ENCODE results near the gene HOATZ. TPM values are rescaled to one million over a fixed set of nuclear protein-coding genes. Genes with fewer than 3 reads are reported as not detected.

Gene HOATZ
- total RNA-seq, 1 donor from 2014 or later, result 15.0 TPM

DNA sequence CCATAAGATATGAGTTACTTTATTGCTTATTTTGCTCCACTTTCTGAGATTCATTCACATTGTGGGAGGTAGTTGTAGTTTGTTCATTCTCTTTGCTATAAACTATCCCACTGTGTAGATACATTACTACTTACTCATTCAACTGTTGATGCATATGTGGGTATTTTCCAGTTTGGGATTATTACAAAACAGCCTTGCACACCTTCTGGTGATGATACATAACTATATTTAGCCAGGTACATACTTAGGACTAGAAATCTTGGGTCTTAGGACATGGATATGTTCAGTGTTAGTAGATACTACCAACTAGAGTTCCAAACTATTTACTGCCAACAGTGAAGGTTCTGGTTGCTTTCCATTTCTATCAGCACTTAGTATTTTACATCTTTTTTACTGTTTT, 40.1 kb upstream of the HOATZ start:
- Histone ChIP-seq H3K4me1 (no peaks in the 10 kb centered on the region), H3K27me3 (ENCODE audit: low read depth) (no peaks in the 10 kb centered on the region), H3K9me3 (no peaks in the 10 kb centered on the region), H3K27ac (no peak overlapping the region), H3K36me3 (no peaks in the 10 kb centered on the region), H3K4me3 (no peak overlapping the region)
- intact Hi-C loops (cut with DNase I), result no loop called here
- DNase-seq, result no peak
- ATAC-seq, result no peak
- TF ChIP-seq CTCF (IDR thresholded peaks at IDR 0.05), result no peak

DNA sequence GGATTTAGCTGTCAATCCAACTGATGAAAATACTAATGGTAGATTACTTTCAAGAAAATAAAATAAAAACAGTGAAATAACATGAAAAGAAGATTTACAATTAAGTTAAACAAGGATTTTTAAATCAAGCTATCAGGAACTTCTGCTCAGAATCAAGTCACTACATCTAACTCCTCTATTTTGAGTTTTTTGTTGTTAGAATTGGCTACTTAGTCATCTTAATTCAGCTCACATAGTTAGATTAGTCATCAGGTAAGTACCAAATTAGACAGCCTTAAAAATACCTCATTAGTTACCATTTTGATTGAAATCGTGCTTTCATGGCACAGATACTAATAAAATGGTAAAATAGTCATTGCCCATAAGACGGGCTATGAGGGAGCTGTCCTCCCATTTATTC, 38.2 kb upstream of the HOATZ start:
- ATAC-seq (no peak), DNase-seq (no peak)
- Histone ChIP-seq H3K9me3 (no peaks in the 10 kb centered on the region), H3K4me1 (no peaks in the 10 kb centered on the region), H3K27me3 (ENCODE audit: low read depth) (no peaks in the 10 kb centered on the region), H3K4me3 (no peak overlapping the region), H3K36me3 (no peaks in the 10 kb centered on the region), H3K27ac (no peak overlapping the region)
- no peak for TF ChIP-seq CTCF (IDR thresholded peaks at IDR 0.05)
- intact Hi-C loops (cut with DNase I), result no loop called here

DNA sequence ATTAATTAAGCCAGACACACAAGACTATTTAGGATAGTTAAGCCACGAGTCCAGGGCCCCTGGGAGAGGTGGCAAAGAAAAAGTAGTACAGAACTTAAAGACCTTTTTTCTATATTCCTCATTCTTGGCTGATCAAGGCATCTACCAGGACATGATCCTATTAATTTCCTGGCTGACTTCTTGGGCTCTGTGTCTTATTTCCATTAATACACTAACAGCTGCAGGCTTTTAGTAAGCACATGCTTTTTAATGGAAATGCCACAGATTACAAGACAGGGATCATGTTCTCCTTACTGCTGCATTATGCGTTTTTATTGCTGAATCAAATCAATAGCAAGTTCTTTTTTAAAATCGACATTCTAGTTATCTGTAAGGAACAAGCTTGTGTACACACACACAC, 37.6 kb upstream of the HOATZ start:
- no peak overlapping the region for H3K4me3 ChIP-seq
- H3K27me3 ChIP-seq (ENCODE audit: low read depth), result no peaks in the 10 kb centered on the region
- H3K36me3 ChIP-seq, result no peaks in the 10 kb centered on the region
- no peaks in the 10 kb centered on the region for H3K9me3 ChIP-seq
- no peak for TF ChIP-seq CTCF (IDR thresholded peaks at IDR 0.05)
- DNase-seq (no peak), ATAC-seq (no peak)
- intact Hi-C loops (cut with DNase I), result no loop called here
- H3K27ac ChIP-seq, result no peak overlapping the region
- H3K4me1 ChIP-seq, result no peaks in the 10 kb centered on the region

DNA sequence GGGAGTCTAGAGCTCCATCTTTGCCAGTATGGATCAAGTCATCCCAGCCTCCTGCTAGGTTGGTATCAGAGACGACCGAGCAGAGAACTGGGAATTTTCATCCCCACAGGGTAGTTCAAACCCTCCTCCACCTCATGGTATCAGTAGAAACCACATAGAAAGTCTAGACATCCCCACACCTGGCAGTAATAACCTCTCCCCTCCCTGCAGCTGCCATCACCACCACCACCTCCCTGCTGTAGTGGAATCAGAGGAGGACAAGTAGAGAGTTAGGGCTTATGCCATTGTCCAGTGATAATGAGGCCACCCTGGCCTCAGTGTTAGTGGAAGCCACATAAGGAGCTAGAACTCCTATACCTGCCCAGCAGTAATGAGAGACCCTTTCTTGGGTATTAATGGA, 36.7 kb upstream of the HOATZ start:
- H3K27ac ChIP-seq, result no peak overlapping the region
- no peaks in the 10 kb centered on the region for H3K4me1 ChIP-seq
- DNase-seq (no peak), ATAC-seq (no peak)
- H3K4me3 ChIP-seq, result no peak overlapping the region
- no peak for TF ChIP-seq CTCF (IDR thresholded peaks at IDR 0.05)
- peaks cover 2% of the 10 kb centered on the region for H3K9me3 ChIP-seq
- H3K36me3 ChIP-seq, result no peaks in the 10 kb centered on the region
- intact Hi-C loops (cut with DNase I), result no loop called here
- H3K27me3 ChIP-seq (ENCODE audit: low read depth), result no peaks in the 10 kb centered on the region

GRCh38 chr11:111479666-111480065, 34.9 kb upstream of the HOATZ start:
- H3K27me3 ChIP-seq (ENCODE audit: low read depth), result no peaks in the 10 kb centered on the region
- peaks cover 9% of the 10 kb centered on the region for H3K9me3 ChIP-seq
- ATAC-seq, result no peak
- no peak for DNase-seq
- H3K27ac ChIP-seq, result no peak overlapping the region
- H3K4me3 ChIP-seq, result no peak overlapping the region
- TF ChIP-seq CTCF (IDR thresholded peaks at IDR 0.05), result no peak
- intact Hi-C loops (cut with DNase I), result no loop called here
- no peaks in the 10 kb centered on the region for H3K4me1 ChIP-seq
- H3K36me3 ChIP-seq, result no peaks in the 10 kb centered on the region

DNA sequence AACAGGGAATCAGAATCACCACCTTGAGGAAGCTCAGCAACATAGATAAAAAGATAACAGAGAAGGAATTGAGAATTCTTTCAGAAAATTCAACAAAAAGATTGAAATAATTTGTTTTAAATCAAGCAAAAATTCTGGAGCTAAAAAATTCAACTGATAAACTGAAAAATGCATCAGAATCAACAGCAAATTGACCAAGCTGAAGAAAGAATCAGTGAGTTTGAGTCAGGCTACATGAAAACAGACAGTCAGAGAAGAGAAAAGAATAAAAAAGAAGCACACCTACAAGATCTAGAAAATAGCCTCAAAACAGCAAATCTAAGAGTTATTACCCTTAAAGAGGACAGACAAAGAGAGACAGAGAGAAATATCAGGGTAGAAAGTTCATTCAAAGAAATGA, 31.1 kb upstream of the HOATZ start:
- Histone ChIP-seq H3K27ac (no peak overlapping the region), H3K27me3 (ENCODE audit: low read depth) (no peaks in the 10 kb centered on the region), H3K4me1 (no peaks in the 10 kb centered on the region), H3K9me3 (peaks cover 15% of the 10 kb centered on the region), H3K4me3 (no peak overlapping the region), H3K36me3 (no peaks in the 10 kb centered on the region)
- DNase-seq (no peak), ATAC-seq (no peak)
- TF ChIP-seq CTCF (IDR thresholded peaks at IDR 0.05), result no peak
- intact Hi-C loops (cut with DNase I), result no loop called here

Measured in lower lobe of right lung (tissue), 2 donors.